Hepatocyte (in vitro differentiated cells): Measurements from ENCODE around the gene HS3ST1. TPM values are rescaled to one million over a fixed set of nuclear protein-coding genes. Genes with fewer than 3 reads are reported as not detected.

Experiments used
- DNase-seq: peaks from one replicate; pipeline ENCODE4 v3.0.0-alpha.2; 2016; ENCODE audit warnings: low spot score
- H2AFZ ChIP-seq: fragments of 200-600 bp; sonication (generic); 2 replicates; pipeline ENCODE4 v1.6.0; 2016; ENCODE audit warnings: antibody characterized with exemption, mild to moderate bottlenecking
- H3K27ac ChIP-seq: fragments of 200-600 bp; sonication (generic); 2 replicates; pipeline ENCODE4 v1.5.1; 2016; ENCODE audit warnings: mild to moderate bottlenecking
- H3K27me3 ChIP-seq: fragments of 200-600 bp; sonication (generic); 2 replicates; pipeline ENCODE4 v1.6.1; 2016
- H3K36me3 ChIP-seq: fragments of 200-600 bp; sonication (generic); replicated peaks from 2 replicates; pipeline ENCODE4 v1.5.1; 2016; ENCODE audit warnings: low read depth; ENCODE audit not compliant: insufficient read depth
- H3K4me1 ChIP-seq: fragments of 200-600 bp; sonication (generic); 2 replicates; pipeline ENCODE4 v1.5.1; 2016; ENCODE audit warnings: mild to moderate bottlenecking, moderate library complexity; ENCODE audit not compliant: insufficient read depth
- H3K4me2 ChIP-seq: fragments of 200-600 bp; sonication (generic); 2 replicates; pipeline ENCODE4 v1.6.0; 2016
- H3K4me3 ChIP-seq: fragments of 200-600 bp; sonication (generic); 2 replicates; pipeline ENCODE4 v1.5.1; 2016; ENCODE audit warnings: mild to moderate bottlenecking
- H3K79me2 ChIP-seq: fragments of 200-600 bp; sonication (generic); 2 replicates; pipeline ENCODE4 v1.6.0; 2017; ENCODE audit warnings: mild to moderate bottlenecking
- H3K9me2 ChIP-seq: fragments of 200-600 bp; sonication (generic); replicated peaks from 2 replicates; pipeline ENCODE4 v1.6.0; 2017; ENCODE audit warnings: mild to moderate bottlenecking; ENCODE audit not compliant: insufficient read depth
- H3K9me3 ChIP-seq: fragments of 200-600 bp; sonication (generic); 2 replicates; pipeline ENCODE4 v1.5.1; 2016; ENCODE audit warnings: low read depth, mild to moderate bottlenecking
- H4K20me1 ChIP-seq: fragments of 200-600 bp; sonication (generic); 2 replicates; pipeline ENCODE4 v1.6.0; 2016; ENCODE audit warnings: mild to moderate bottlenecking; ENCODE audit not compliant: insufficient read depth, poor library complexity, severe bottlenecking
- CTCF ChIP-seq: fragments of 200-600 bp; sonication (generic); IDR thresholded peaks from 2 replicates; pipeline ENCODE4 v1.5.1; 2016; ENCODE audit warnings: antibody characterized with exemption, mild to moderate bottlenecking; ENCODE audit not compliant: poor library complexity
- EZH2 ChIP-seq: fragments of 200-600 bp; sonication (generic); IDR thresholded peaks from 2 replicates; pipeline ENCODE4 v1.6.1; 2016; ENCODE audit warnings: antibody characterized with exemption, mild to moderate bottlenecking, borderline replicate concordance
- EZH2phosphoT487 ChIP-seq: fragments of 200-600 bp; sonication (generic); IDR thresholded peaks from one replicate; pipeline ENCODE4 v1.6.1; 2018; ENCODE audit warnings: antibody characterized with exemption, mild to moderate bottlenecking, low read depth, moderate library complexity; ENCODE audit not compliant: unreplicated experiment, severe bottlenecking
- WGBS: methylation state at CpG from one replicate; pipeline ENCODE4 v1.1.6; 2016; ENCODE audit warnings: low lambda C conversion rate; ENCODE audit errors: missing lambda C conversion rate; 5-methylcytosine and 5-hydroxymethylcytosine counted together
- polyA plus RNA-seq: library from polyadenylated mRNA; unstranded; fragments of >200 nt; fragmentation: Nextera tagmentation; extraction: Ambion mirVana; gene quantifications from 2 replicates; pipeline ENCODE4 v1.2.1, GENCODE V29; 2016
- total RNA-seq: library from RNA; depleted of rRNA; stranded (reverse); fragments of >200 nt; gene quantifications from 2 replicates; pipeline ENCODE4 v1.2.3, GENCODE V29; 2014

The HS3ST1 gene
- total and polyA plus RNA-seq, 2 experiments from 2014 or later, result 1.5 to 7.4 TPM

- no peak for DNase-seq
- Histone ChIP-seq H3K9me3 (no peaks in the 10 kb centered on the region), H2AFZ (no peak overlapping the region), H3K4me2 (no peak overlapping the region), H4K20me1 (no peaks in the 10 kb centered on the region), H3K4me3 (no peak overlapping the region), H3K9me2 (no peaks in the 10 kb centered on the region), H3K27me3 (no peaks in the 10 kb centered on the region), H3K36me3 (no peaks in the 10 kb centered on the region), H3K79me2 (no peaks in the 10 kb centered on the region), H3K27ac (no peak overlapping the region), H3K4me1 (no peaks in the 10 kb centered on the region)
- TF ChIP-seq CTCF (no peak), EZH2phosphoT487 (no peak), EZH2 (no peak)
- 91% methylated on average over 3 of the region's 3 CpGs for WGBS
Measured at GRCh38 chr4:11421116-11421515, 7.6 kb downstream of the HS3ST1 start.

GRCh38 chr4:11420327-11420726 is 8.4 kb downstream of the HS3ST1 start:
- no peak overlapping the region for H3K4me3 ChIP-seq
- no peaks in the 10 kb centered on the region for H3K36me3 ChIP-seq
- H3K9me2 ChIP-seq, result no peaks in the 10 kb centered on the region
- no peaks in the 10 kb centered on the region for H3K4me1 ChIP-seq
- WGBS, result 64% methylated on average over 8 of the region's 8 CpGs
- H3K9me3 ChIP-seq, result no peaks in the 10 kb centered on the region
- no peaks in the 10 kb centered on the region for H3K27me3 ChIP-seq
- H3K4me2 ChIP-seq, result no peak overlapping the region
- H2AFZ ChIP-seq, result no peak overlapping the region
- no peaks in the 10 kb centered on the region for H4K20me1 ChIP-seq
- TF ChIP-seq CTCF, result no peak
- TF ChIP-seq EZH2phosphoT487, result no peak
- no peak for TF ChIP-seq EZH2
- DNase-seq, result no peak
- H3K27ac ChIP-seq, result no peak overlapping the region
- no peaks in the 10 kb centered on the region for H3K79me2 ChIP-seq

GRCh38 chr4:11418610-11419009 is 10.1 kb downstream of the HS3ST1 start:
- Histone ChIP-seq H3K4me3 (no peak overlapping the region), H3K79me2 (no peaks in the 10 kb centered on the region), H3K4me1 (no peaks in the 10 kb centered on the region), H3K9me2 (no peaks in the 10 kb centered on the region), H3K27ac (no peak overlapping the region), H3K27me3 (no peaks in the 10 kb centered on the region), H3K36me3 (no peaks in the 10 kb centered on the region), H4K20me1 (no peaks in the 10 kb centered on the region), H3K9me3 (no peaks in the 10 kb centered on the region), H2AFZ (no peak overlapping the region), H3K4me2 (no peak overlapping the region)
- TF ChIP-seq EZH2, result no peak
- DNase-seq, result no peak

- Histone ChIP-seq H3K27me3 (no peaks in the 10 kb centered on the region), H3K9me2 (no peaks in the 10 kb centered on the region), H4K20me1 (no peaks in the 10 kb centered on the region), H3K79me2 (no peaks in the 10 kb centered on the region), H3K4me3 (no peak overlapping the region), H3K36me3 (no peaks in the 10 kb centered on the region), H3K4me1 (no peaks in the 10 kb centered on the region), H3K27ac (no peak overlapping the region), H3K4me2 (no peak overlapping the region), H2AFZ (no peak overlapping the region), H3K9me3 (no peaks in the 10 kb centered on the region)
- DNase-seq, result no peak
- WGBS, result 49% methylated on average over 3 of the region's 3 CpGs
- TF ChIP-seq EZH2, result no peak
- TF ChIP-seq CTCF, result no peak
- no peak for TF ChIP-seq EZH2phosphoT487
Measured at GRCh38 chr4:11416767-11417113, 12.0 kb downstream of the HS3ST1 start.
